Endothelial cell of umbilical vein (primary cell): Measurements from ENCODE around the gene IPO5. TPM values are rescaled to one million over a fixed set of nuclear protein-coding genes. Genes with fewer than 3 reads are reported as not detected.

Experiments used
- BruUV-seq: library from RNA; stranded (reverse); fragments of 400-500 nt; replicated peaks from 2 replicates; lab custom pipeline; 2021; lab: Mats Ljungman, UMichigan
- CTCF ChIA-PET: fragments of 300-600, 350-600 bp; sonication (Branson Sonifier 250); formaldehyde crosslinking; loops from one replicate; lab custom pipeline; 2021; ENCODE audit warnings: antibody characterized with exemption, inconsistent platforms; lab: Charles Lee
- POLR2A ChIA-PET: fragments of 300-600, 350-600 bp; sonication (Branson Sonifier 250); formaldehyde crosslinking; loops from one replicate; lab custom pipeline; 2021; ENCODE audit warnings: antibody characterized with exemption, inconsistent platforms; lab: Charles Lee
- DNase-seq: peaks from one replicate; pipeline ENCODE4 v3.0.0-alpha.2; 2011; ENCODE audit warnings: low read depth, low spot score
- FAIRE-seq: peaks from 2 replicates; lab custom pipeline; 2011; peaks lifted over from hg19 to GRCh38; lab: Jason Lieb, UNC
- H2AFZ ChIP-seq: 2 replicates; pipeline ENCODE4 v1.6.0; 2012; ENCODE audit warnings: low read depth, low read length, control low read depth, inconsistent platforms
- H3K27ac ChIP-seq: 2 replicates; pipeline ENCODE4 v1.5.1; 2011; ENCODE audit warnings: low read depth, mild to moderate bottlenecking, control low read depth, low read length, moderate library complexity; ENCODE audit not compliant: insufficient read depth
- H3K27me3 ChIP-seq, 2 experiments: 2 replicates each; pipeline versions ENCODE4 v1.6.0 to v1.6.1; 2011; ENCODE audit warnings: low read length in 2 of 2, mixed read lengths in 1 of 2; ENCODE audit not compliant: control insufficient read depth in 2 of 2, insufficient read depth in 2 of 2
- H3K36me3 ChIP-seq, 2 experiments: 2 replicates in 1 of 2; 3 replicates in 1 of 2; pipeline ENCODE4 v1.5.1; 2011; ENCODE audit warnings: low read length in 2 of 2, mild to moderate bottlenecking in 1 of 2, moderate library complexity in 1 of 2; ENCODE audit not compliant: control insufficient read depth in 2 of 2, insufficient read depth in 2 of 2; ENCODE audit errors: extremely low read depth in 1 of 2
- H3K4me1 ChIP-seq: 3 replicates; pipeline ENCODE4 v1.5.1; 2011; ENCODE audit warnings: mild to moderate bottlenecking, low read length; ENCODE audit not compliant: control insufficient read depth, insufficient read depth; ENCODE audit errors: extremely low read depth
- H3K4me2 ChIP-seq: 2 replicates; pipeline ENCODE4 v1.6.1; 2011; ENCODE audit warnings: low read length, control low read depth, mixed read lengths; ENCODE audit not compliant: insufficient read depth
- H3K4me3 ChIP-seq, 3 experiments: fragments of 200-600 bp in 1 of 3; sonication (generic), shearing (Covaris generic) in 1 of 3; replicated peaks in 1 of 3; 2 replicates each; pipeline ENCODE4 v1.5.1; 2011 to 2016; ENCODE audit warnings: control low read depth in 3 of 3, low read length in 3 of 3, mild to moderate bottlenecking in 2 of 3, inconsistent platforms in 1 of 3, low read depth in 1 of 3, moderate library complexity in 1 of 3; ENCODE audit not compliant: insufficient read depth in 1 of 3
- H3K79me2 ChIP-seq: 2 replicates; pipeline ENCODE4 v1.6.0; 2012; ENCODE audit warnings: low read length, inconsistent platforms; ENCODE audit not compliant: control insufficient read depth, insufficient read depth
- H3K9ac ChIP-seq: replicated peaks from 2 replicates; pipeline ENCODE3; 2011; ENCODE audit warnings: low read length, control low read depth; ENCODE audit not compliant: insufficient read depth; ENCODE audit errors: extremely low read depth
- H3K9me1 ChIP-seq: replicated peaks from 3 replicates; pipeline ENCODE4 v1.6.0; 2011; ENCODE audit warnings: mild to moderate bottlenecking, low read length; ENCODE audit not compliant: control insufficient read depth, insufficient read depth; ENCODE audit errors: extremely low read depth
- H3K9me3 ChIP-seq: replicated peaks from 2 replicates; pipeline ENCODE4 v1.5.1; 2012; ENCODE audit warnings: low read length, inconsistent platforms; ENCODE audit not compliant: control insufficient read depth, insufficient read depth
- H4K20me1 ChIP-seq: replicated peaks from 2 replicates; pipeline ENCODE3; 2011; ENCODE audit warnings: mild to moderate bottlenecking, low read length; ENCODE audit not compliant: control insufficient read depth, insufficient read depth; ENCODE audit errors: extremely low read depth
- EZH2 ChIP-seq: IDR thresholded peaks from 2 replicates; pipeline ENCODE4 v1.6.1; 2012; ENCODE audit warnings: borderline replicate concordance, low read depth, mild to moderate bottlenecking, moderate library complexity, low read length, inconsistent platforms; ENCODE audit not compliant: severe bottlenecking
- FOS ChIP-seq: IDR thresholded peaks from 2 replicates; pipeline ENCODE4 v1.6.1; 2011; ENCODE audit warnings: mild to moderate bottlenecking, low read length, moderate library complexity, borderline replicate concordance; ENCODE audit not compliant: insufficient read depth
- GATA2 ChIP-seq: IDR thresholded peaks from 2 replicates; pipeline ENCODE4 v1.7.0; 2011; ENCODE audit warnings: low read depth, mild to moderate bottlenecking, moderate library complexity, mixed read lengths, low read length; ENCODE audit not compliant: insufficient read length, insufficient read depth
- JUN ChIP-seq: IDR thresholded peaks from 2 replicates; pipeline ENCODE4 v1.6.1; 2011; ENCODE audit warnings: borderline replicate concordance, low read depth; ENCODE audit not compliant: insufficient read length, insufficient read depth
- MYC ChIP-seq: IDR thresholded peaks from one replicate; pipeline ENCODE4 v1.6.1; 2011; ENCODE audit warnings: mild to moderate bottlenecking, low read depth, low read length
- POLR2A ChIP-seq: IDR thresholded peaks from 2 replicates; pipeline ENCODE4 v1.6.1; 2012; ENCODE audit warnings: low read depth, mild to moderate bottlenecking, control low read depth, low read length
- POLR2AphosphoS5 ChIP-seq: IDR thresholded peaks from 2 replicates; pipeline ENCODE4 v1.6.1; 2012; ENCODE audit warnings: low read depth, mild to moderate bottlenecking, control low read depth, low read length, moderate library complexity; ENCODE audit not compliant: insufficient read depth
- dilution Hi-C: fragments of 300-500 bp; cut with MboI; formaldehyde crosslinking; loops from one replicate; pipeline ENCODE4 v1.15.0; 2019; ENCODE audit warnings: low sequenced_read_pairs; ENCODE audit not compliant: extremely low pct_ligation_motif_present
- intact Hi-C: fragments of 100-400 bp; cut with micrococcal nuclease; formaldehyde crosslinking; loops from one replicate; pipeline ENCODE4 v1.10.0; 2022
- polyA plus RNA-seq, 4 experiments: library from polyadenylated mRNA; depleted of rRNA in 3 of 4; stranded (reverse) in 3 of 4; unstranded in 1 of 4; fragments of >200 nt; gene quantifications; 2 replicates each; pipeline versions ENCODE4 v1.2.1 to v1.2.3, GENCODE V29; 2011 to 2012; ENCODE audit warnings: missing spikeins in 1 of 4
- total RNA-seq: library from RNA; stranded (reverse); gene quantifications from 2 replicates; pipeline ENCODE4 v1.2.3, GENCODE V29; 2021
- TF ChIP-seq, protein P1 (sequence below), 2 donors: IDR thresholded peaks; 1 replicate in 1 of 2; 2 replicates in 1 of 2; pipeline ENCODE4 v1.5.1; 2011; ENCODE audit warnings: low read length in 2 of 2, mild to moderate bottlenecking in 2 of 2, moderate library complexity in 2 of 2, control low read depth in 1 of 2, inconsistent platforms in 1 of 2, low read depth in 1 of 2; ENCODE audit not compliant: insufficient read depth in 1 of 2; ENCODE audit errors: extremely low read depth in 1 of 2
- TF ChIP-seq, protein P2 (sequence below): IDR thresholded peaks from 2 replicates; pipeline ENCODE4 v1.6.1; 2011; ENCODE audit not compliant: insufficient read depth, insufficient read length

IPO5 gene
- total and polyA plus RNA-seq, 2 donors (not counting 3 experiments of a cell fraction or from before 2014, with no cell fraction given) = 50.4 to 183 TPM

GRCh38 chr13:98019186-98019585 lies 65.7 kb downstream of the IPO5 start:
- Histone ChIP-seq H2AFZ (no peak overlapping the region), H3K4me2 (no peak overlapping the region), H3K9ac (no peak overlapping the region), H3K79me2 (no peaks in the 10 kb centered on the region), H3K9me1 (no peaks in the 10 kb centered on the region), H3K9me3 (no peaks in the 10 kb centered on the region), H3K4me3 (no peak overlapping the region), H3K4me1 (peaks cover 11% of the 10 kb centered on the region), H4K20me1 (no peaks in the 10 kb centered on the region), H3K27me3 (no peaks in the 10 kb centered on the region), H3K36me3 (peaks cover 11 to 24% of the 10 kb centered on the region in 2 experiments), H3K27ac (no peak overlapping the region)
- TF ChIP-seq, protein P1, sequence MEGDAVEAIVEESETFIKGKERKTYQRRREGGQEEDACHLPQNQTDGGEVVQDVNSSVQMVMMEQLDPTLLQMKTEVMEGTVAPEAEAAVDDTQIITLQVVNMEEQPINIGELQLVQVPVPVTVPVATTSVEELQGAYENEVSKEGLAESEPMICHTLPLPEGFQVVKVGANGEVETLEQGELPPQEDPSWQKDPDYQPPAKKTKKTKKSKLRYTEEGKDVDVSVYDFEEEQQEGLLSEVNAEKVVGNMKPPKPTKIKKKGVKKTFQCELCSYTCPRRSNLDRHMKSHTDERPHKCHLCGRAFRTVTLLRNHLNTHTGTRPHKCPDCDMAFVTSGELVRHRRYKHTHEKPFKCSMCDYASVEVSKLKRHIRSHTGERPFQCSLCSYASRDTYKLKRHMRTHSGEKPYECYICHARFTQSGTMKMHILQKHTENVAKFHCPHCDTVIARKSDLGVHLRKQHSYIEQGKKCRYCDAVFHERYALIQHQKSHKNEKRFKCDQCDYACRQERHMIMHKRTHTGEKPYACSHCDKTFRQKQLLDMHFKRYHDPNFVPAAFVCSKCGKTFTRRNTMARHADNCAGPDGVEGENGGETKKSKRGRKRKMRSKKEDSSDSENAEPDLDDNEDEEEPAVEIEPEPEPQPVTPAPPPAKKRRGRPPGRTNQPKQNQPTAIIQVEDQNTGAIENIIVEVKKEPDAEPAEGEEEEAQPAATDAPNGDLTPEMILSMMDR (IDR thresholded peaks at IDR 0.05; ENCODE audit: extremely low read depth in 1 of 2, insufficient read depth in 1 of 2, low read depth in 1 of 2, low read length in 2 of 2) = no peak
- TF ChIP-seq GATA2 (no peak), MYC (no peak), JUN (no peak), EZH2 (no peak), POLR2A (no peak), POLR2AphosphoS5 (no peak), FOS (no peak)
- TF ChIP-seq, protein P2, sequence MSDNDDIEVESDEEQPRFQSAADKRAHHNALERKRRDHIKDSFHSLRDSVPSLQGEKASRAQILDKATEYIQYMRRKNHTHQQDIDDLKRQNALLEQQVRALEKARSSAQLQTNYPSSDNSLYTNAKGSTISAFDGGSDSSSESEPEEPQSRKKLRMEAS = no peak
- DNase-seq = no peak
- CTCF ChIA-PET = interaction anchor here (1.3 kb wide), 1 partner anchor 654 kb away, joined by 4 read pairs; no protein-coding TSS in a partner anchor
- POLR2A ChIA-PET = no interaction called here
- BruUV-seq = no TSS peak
- no peak for FAIRE-seq
- dilution Hi-C loops = no loop called here
- intact Hi-C loops = no loop called here
